GM12878 (cell line): Measurements from ENCODE around the gene GABRA1.

ENCODE experiments used
- BHLHE40 ChIP-seq, 2 experiments: fragments of 450-650 bp in 1 of 2; IDR thresholded peaks; 2 replicates each; pipeline ENCODE4 v1.6.1; 2011 to 2017; ENCODE audit warnings: low read depth in 2 of 2, borderline replicate concordance in 1 of 2, improper control_type of control experiment in 1 of 2, low read length in 1 of 2, mild to moderate bottlenecking in 1 of 2
- CEBPZ ChIP-seq: fragments of 150-350 bp; IDR thresholded peaks from 2 replicates; pipeline ENCODE4 v1.6.1; 2016; ENCODE audit warnings: low read depth, low read length
- DPF2 ChIP-seq: fragments of 450-650 bp; IDR thresholded peaks from 2 replicates; pipeline ENCODE4 v1.6.1; 2017; ENCODE audit warnings: mild to moderate bottlenecking
- EGR1 ChIP-seq, 2 experiments: IDR thresholded peaks; 1 replicate in 1 of 2; 2 replicates in 1 of 2; pipeline ENCODE4 v1.6.1; 2011 to 2012; ENCODE audit warnings: low read depth in 2 of 2, low read length in 2 of 2, borderline replicate concordance in 1 of 2, mild to moderate bottlenecking in 1 of 2, moderate library complexity in 1 of 2
- MTA2 ChIP-seq: fragments of 450-650 bp; IDR thresholded peaks from 2 replicates; pipeline ENCODE4 v1.6.1; 2016; ENCODE audit warnings: low read depth, mild to moderate bottlenecking, moderate library complexity
- NFIC ChIP-seq: IDR thresholded peaks from 2 replicates; pipeline ENCODE4 v1.6.1; 2012; ENCODE audit warnings: low read depth, mild to moderate bottlenecking, inconsistent platforms, low read length, moderate library complexity
- POLR2A ChIP-seq: IDR thresholded peaks from 2 replicates; pipeline ENCODE4 v1.6.1; 2011; ENCODE audit warnings: low read depth, mild to moderate bottlenecking, low read length
- RB1 ChIP-seq: fragments of 450-650 bp; formaldehyde crosslinking; IDR thresholded peaks from 2 replicates; pipeline ENCODE4 v1.6.1; 2017; ENCODE audit warnings: mild to moderate bottlenecking, borderline replicate concordance
- TARDBP ChIP-seq: IDR thresholded peaks from 2 replicates; pipeline ENCODE4 v1.6.1; 2016; ENCODE audit warnings: borderline replicate concordance
- ZBTB33 ChIP-seq: fragments of 450-650 bp; IDR thresholded peaks from 2 replicates; pipeline ENCODE4 v1.6.1; 2017; ENCODE audit warnings: mild to moderate bottlenecking

- TF ChIP-seq CEBPZ: no peak
- no peak for TF ChIP-seq NFIC
- no peak for TF ChIP-seq DPF2
- no peak for TF ChIP-seq MTA2
- TF ChIP-seq EGR1 (IDR thresholded peaks at IDR 0.05; ENCODE audit: borderline replicate concordance in 1 of 2, low read depth in 2 of 2, low read length in 2 of 2): no peak
- TF ChIP-seq BHLHE40 (IDR thresholded peaks at IDR 0.05; ENCODE audit: borderline replicate concordance in 1 of 2, low read depth in 2 of 2, low read length in 1 of 2): no peak
- TF ChIP-seq ZBTB33: no peak
- no peak for TF ChIP-seq TARDBP
- TF ChIP-seq POLR2A: no peak
- no peak for TF ChIP-seq RB1
These were observed 2.6 kb downstream of the GABRA1 start for GRCh38 chr5:161850491-161850890.
